Measurements from ENCODE around the gene FAM117A. TPM values are rescaled to one million over a fixed set of nuclear protein-coding genes. Genes with fewer than 3 reads are reported as not detected.

FAM117A gene
- total and polyA plus RNA-seq, 2 of the 8 experiments (the other 6 are each of a cell fraction or from before 2014, with no cell fraction given) = 28.4 to 45.7 TPM

DNA sequence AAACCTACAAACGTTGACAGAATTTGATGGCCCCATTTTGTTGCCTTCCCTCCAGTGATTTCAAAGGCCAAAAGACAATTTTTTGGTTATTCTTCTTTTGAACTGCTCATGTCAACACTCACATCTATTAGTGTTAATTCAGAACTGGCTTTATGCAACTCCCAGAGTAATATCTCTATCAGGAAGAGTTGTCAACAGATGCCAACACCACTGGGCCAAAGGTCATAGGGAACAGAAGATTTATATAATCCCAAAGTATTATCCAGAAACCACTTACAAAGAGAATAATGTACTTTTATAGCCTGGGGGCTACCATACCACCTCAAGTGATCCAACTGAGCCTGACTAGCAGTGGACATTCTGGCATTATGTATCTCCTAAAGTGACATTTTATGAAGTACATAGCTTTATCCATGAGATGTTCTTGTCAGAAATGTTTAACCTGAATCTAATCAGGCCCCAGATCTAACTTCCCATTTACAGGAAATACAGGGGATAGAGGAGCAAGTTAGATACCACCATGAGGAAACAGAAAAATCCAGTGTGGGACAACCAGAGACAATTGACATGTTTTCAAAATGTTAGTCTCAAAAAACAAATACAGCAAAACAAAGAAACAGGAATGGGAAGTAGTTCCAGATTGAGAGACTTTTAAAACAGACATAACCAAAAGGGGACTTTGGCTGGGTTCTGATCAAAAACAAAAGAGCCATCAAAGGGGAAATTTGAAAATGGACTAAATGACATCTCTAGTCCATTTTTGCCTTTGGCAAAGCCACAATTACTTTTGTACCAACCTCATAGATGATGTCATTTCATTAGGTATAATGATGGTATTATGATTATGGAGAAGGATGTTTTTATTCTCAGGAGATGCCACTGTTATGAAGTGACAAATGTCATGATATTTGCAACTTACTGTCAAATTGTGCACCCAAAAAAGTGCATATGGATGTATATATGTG lies 18.5 kb downstream of the FAM117A start (continued):
- TF ChIP-seq, protein P1, sequence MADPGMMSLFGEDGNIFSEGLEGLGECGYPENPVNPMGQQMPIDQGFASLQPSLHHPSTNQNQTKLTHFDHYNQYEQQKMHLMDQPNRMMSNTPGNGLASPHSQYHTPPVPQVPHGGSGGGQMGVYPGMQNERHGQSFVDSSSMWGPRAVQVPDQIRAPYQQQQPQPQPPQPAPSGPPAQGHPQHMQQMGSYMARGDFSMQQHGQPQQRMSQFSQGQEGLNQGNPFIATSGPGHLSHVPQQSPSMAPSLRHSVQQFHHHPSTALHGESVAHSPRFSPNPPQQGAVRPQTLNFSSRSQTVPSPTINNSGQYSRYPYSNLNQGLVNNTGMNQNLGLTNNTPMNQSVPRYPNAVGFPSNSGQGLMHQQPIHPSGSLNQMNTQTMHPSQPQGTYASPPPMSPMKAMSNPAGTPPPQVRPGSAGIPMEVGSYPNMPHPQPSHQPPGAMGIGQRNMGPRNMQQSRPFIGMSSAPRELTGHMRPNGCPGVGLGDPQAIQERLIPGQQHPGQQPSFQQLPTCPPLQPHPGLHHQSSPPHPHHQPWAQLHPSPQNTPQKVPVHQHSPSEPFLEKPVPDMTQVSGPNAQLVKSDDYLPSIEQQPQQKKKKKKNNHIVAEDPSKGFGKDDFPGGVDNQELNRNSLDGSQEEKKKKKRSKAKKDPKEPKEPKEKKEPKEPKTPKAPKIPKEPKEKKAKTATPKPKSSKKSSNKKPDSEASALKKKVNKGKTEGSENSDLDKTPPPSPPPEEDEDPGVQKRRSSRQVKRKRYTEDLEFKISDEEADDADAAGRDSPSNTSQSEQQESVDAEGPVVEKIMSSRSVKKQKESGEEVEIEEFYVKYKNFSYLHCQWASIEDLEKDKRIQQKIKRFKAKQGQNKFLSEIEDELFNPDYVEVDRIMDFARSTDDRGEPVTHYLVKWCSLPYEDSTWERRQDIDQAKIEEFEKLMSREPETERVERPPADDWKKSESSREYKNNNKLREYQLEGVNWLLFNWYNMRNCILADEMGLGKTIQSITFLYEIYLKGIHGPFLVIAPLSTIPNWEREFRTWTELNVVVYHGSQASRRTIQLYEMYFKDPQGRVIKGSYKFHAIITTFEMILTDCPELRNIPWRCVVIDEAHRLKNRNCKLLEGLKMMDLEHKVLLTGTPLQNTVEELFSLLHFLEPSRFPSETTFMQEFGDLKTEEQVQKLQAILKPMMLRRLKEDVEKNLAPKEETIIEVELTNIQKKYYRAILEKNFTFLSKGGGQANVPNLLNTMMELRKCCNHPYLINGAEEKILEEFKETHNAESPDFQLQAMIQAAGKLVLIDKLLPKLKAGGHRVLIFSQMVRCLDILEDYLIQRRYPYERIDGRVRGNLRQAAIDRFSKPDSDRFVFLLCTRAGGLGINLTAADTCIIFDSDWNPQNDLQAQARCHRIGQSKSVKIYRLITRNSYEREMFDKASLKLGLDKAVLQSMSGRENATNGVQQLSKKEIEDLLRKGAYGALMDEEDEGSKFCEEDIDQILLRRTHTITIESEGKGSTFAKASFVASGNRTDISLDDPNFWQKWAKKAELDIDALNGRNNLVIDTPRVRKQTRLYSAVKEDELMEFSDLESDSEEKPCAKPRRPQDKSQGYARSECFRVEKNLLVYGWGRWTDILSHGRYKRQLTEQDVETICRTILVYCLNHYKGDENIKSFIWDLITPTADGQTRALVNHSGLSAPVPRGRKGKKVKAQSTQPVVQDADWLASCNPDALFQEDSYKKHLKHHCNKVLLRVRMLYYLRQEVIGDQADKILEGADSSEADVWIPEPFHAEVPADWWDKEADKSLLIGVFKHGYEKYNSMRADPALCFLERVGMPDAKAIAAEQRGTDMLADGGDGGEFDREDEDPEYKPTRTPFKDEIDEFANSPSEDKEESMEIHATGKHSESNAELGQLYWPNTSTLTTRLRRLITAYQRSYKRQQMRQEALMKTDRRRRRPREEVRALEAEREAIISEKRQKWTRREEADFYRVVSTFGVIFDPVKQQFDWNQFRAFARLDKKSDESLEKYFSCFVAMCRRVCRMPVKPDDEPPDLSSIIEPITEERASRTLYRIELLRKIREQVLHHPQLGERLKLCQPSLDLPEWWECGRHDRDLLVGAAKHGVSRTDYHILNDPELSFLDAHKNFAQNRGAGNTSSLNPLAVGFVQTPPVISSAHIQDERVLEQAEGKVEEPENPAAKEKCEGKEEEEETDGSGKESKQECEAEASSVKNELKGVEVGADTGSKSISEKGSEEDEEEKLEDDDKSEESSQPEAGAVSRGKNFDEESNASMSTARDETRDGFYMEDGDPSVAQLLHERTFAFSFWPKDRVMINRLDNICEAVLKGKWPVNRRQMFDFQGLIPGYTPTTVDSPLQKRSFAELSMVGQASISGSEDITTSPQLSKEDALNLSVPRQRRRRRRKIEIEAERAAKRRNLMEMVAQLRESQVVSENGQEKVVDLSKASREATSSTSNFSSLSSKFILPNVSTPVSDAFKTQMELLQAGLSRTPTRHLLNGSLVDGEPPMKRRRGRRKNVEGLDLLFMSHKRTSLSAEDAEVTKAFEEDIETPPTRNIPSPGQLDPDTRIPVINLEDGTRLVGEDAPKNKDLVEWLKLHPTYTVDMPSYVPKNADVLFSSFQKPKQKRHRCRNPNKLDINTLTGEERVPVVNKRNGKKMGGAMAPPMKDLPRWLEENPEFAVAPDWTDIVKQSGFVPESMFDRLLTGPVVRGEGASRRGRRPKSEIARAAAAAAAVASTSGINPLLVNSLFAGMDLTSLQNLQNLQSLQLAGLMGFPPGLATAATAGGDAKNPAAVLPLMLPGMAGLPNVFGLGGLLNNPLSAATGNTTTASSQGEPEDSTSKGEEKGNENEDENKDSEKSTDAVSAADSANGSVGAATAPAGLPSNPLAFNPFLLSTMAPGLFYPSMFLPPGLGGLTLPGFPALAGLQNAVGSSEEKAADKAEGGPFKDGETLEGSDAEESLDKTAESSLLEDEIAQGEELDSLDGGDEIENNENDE (IDR thresholded peaks at IDR 0.05; ENCODE audit: insufficient replicate concordance, low read length) = no peak
- TF ChIP-seq SP2 (IDR thresholded peaks at IDR 0.05; ENCODE audit: low read length) (no peak), ASH2L (IDR thresholded peaks at IDR 0.05; ENCODE audit: low read length) (no peak)

Measured in H1 (cell line).